GM21447 (cell line): ENCODE data around the gene LY6G6F.

Source experiments
- ATAC-seq: cut with Tn5 transposase; IDR thresholded peaks from one replicate; pipeline ENCODE4 v1.9.1; 2021; ENCODE audit not compliant: unreplicated experiment

Gene LY6G6F

DNA sequence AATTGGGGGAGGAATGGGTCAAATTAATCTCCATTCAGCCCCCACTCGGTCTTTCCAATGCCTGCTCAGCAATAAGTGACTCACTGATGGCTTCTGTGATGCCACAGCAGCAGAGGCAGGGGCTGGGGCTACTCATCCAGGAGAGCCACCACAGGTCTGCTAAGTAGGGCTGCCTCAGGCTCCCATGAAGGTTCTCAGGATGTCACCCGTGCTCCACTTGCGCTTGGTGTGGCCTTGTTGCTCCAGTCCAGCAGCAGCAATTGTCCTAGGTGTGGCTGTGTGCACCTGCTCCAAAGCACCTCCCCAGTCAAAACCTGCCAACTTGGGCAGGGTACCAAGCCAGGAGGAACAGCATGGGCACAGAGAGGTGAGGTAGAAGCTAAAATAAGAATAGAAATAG lies 15.5 kb downstream of the LY6G6F start:
- no peak for ATAC-seq

DNA sequence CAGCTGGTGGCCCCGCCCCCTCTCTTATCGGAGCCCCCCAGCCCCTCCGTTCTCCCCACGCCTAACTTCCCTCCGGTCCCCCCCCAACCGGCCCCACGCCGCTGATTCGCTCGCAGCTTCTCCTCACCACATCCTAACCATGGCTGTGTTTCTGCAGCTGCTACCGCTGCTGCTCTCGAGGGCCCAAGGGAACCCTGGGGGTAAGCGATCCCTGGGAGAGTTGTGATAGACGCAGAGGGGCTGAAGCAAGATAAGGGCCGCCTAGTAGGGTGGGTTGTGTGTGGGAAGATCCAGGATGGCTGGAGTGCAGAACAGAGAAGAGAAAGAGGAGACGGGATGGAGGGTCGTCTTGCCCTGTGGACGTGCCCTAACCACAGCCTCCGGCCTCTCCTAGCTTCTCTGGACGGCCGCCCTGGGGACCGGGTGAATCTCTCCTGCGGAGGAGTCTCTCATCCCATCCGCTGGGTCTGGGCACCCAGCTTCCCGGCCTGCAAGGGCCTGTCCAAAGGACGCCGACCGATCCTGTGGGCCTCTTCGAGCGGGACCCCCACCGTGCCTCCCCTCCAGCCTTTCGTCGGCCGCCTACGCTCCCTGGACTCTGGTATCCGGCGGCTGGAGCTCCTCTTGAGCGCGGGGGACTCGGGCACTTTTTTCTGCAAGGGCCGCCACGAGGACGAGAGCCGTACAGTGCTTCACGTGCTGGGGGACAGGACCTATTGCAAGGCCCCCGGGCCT lies 16.7 kb downstream of the LY6G6F start, which contains the start of gene MPIG6B:
Gene MPIG6B (plus strand): TSS at position 129 of the 735 bp plus-strand sequence. CDS start 11 bp downstream, at position 140.
- no peak for ATAC-seq

DNA sequence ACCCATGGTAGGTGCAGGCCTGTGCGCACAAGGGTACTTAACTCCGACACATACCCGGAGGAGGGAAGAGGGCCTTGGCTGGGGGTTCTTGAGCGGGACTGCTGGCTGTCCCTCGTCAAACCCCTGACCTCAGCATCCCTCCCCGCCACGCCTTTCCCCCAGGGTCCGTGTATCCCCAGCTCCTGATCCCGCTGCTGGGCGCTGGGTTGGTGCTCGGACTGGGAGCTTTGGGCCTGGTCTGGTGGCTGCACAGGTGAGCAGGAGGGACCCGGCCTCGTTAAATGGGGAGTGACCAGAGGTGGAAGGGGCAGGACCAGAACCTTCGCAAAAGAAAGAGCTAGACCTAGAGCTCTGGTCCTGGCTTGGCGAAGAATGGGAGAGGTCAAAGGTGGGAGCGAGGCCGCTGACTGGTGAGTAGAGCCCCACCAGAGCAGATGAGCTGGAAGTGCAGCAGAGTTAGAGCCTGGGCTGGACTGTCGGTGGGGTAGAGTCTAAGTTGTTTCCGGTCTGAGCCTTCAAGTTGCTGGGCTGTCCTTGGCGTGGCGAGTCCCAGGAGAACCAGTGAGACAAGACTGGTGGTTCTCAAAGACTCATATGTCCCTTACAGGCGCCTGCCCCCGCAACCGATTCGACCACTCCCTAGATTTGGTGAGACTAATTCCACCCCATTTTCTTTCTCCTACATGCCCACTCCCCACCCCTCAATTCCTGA lies 17.5 kb downstream of the LY6G6F start:
- no peak for ATAC-seq

DNA sequence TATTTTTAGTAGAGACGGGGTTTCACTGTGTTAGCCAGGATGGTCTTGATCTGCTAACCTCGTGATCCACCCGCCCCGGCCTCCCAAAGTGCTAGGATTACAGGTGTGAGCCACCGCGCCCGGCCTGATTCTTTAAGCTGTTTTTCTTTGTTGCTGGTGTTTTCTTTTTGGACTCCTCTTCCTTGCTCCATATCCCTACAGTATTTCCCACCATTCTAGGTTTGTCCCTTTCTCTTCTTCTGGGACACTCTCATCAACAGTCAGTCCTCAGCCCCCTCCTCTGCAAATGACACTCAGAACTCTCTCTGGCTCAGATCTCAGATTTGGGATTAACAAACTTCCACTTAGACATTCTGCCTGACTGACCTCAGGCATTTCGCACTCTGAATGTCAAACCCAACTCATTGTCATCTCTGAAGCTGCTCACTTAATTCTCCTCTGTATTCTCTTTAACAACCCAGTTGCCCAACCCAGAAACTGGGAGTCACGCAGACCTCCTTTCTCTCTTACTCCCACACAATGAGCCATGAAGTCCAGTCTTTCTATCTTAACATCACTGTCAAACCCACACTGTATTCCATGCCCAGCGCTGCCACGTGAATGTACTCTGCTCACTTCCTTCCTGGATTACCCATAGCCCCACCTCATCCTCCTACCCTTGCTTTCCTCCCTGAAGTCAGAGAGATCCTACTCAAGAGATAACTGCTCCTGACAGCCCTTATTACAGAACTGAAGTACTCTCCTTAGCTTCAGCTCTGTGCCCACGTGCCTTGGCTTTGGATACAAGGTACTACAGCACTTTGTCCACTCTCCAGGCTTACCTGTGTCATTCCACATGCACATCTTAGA lies 19.1 kb downstream of the LY6G6F start:
- no peak for ATAC-seq

DNA sequence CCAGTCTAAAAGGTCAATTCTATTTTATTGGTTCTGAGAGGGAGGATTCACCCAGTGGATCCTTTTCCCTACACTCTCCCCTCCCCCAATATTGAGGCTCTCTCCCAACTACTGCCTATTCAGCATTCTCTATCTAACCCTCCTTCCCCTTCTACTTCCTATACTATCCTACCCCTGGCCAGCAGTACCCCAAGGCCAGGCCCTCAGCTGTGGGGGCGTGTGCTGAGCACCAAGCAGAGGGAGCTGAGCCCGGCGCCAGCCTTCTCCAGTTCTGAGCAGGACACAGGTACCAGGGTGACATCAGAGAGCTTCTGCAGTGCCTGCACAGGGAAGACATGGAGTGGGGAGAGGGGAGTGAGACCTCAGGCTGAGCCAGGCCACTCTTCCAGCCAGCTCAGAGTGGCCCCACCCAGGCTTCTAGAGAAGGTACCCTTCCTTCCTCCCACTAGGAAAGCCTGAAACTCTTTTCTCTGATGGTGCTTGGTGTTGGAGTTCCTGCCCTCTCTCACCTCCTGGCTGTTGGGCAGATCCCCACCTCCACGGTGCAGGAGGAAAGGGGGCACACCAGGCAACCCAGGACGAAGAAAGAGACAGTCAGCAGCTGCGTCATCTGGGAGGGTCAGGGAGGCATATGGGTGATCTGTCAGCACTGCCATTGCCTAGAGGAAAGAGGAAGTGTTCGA lies 20.5 kb downstream of the LY6G6F start:
- peak; percentile 48 for ATAC-seq

DNA sequence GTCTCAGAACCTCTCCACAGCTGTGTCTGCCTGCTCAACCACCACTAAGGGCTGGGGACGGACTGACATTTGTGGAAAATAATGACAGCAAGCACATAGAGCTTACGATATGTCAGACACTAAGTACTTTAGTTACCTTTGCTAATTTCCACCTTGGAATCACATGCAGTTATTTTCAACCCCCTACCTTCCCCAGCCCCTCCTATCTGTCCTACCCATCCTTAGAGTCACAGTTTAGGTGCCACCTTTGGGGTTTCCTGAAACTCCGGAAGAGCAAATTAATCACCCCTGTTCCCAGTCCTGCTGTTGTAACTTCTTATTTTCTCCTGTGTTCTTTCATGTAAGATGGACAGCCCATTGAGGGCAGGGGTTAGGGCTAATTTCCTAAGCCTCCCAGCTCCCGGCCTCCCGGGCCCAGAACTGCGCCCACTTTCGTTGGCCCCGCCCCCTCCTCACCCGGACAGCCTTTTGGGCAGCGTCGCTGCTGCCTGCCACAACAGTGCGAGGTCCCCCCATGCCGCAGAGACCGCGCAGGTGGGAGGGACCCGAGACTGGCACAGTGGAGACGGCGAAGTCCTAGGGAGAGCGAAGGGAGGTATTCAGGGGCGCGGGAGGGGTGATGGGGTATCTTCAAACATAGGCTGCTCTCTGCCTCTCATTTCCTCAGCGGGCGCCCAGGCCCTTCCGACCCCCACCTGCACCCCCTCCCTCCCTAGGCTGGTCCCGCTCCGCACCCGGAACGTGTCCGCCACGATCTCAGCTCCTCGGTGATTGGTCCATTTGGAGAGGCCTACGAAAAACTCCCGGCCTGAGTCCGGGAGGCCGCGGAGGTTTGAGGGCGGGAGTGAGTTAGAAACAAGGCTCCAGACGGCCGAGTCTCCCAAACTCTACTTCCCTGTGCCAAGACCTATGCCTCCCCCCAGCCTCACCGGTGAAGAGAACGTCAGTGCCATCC lies 21.3 kb downstream of the LY6G6F start:
- ATAC-seq = no peak

DNA sequence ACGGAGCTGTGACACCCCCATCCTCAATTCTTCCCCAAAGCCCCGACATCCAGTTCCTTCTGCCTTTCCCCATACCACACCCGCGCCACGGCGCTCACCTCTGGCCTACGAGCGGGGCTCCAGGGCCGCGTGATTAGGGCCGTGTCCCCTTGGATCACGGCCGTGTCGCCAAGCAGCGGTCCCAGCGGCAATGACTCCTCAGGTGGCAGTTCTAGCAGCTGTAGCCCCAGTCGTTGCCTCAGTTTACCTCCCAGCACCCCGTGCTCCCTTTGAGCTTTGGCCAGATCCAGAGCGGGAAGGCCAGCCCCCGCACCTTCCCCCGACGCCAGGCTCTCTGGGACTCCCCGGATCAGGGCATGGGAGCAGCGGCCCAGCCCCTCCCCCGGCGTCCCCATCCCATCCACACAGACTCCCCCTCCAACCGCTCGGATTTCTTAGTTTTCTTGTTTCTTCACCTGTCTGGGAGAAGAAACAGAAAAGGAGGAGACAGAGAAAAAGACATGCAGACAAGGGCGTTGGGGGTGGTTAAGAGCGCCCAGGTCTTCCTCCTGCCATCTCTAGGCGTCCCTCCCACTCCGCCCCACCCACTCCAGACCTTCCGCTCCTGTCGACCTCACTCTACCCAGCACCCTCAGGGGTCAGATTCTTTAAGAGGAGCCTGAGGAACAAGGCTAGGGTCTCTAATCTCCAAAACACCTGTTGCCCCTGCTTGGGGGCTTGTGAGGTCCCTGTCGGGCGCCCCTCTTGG lies 22.3 kb downstream of the LY6G6F start, which contains the start of gene DDAH2:
Gene DDAH2 (minus strand): TSS at position 533 of the 748 bp plus-strand sequence. CDS start 138 bp downstream, at position 395.
- no peak for ATAC-seq

DNA sequence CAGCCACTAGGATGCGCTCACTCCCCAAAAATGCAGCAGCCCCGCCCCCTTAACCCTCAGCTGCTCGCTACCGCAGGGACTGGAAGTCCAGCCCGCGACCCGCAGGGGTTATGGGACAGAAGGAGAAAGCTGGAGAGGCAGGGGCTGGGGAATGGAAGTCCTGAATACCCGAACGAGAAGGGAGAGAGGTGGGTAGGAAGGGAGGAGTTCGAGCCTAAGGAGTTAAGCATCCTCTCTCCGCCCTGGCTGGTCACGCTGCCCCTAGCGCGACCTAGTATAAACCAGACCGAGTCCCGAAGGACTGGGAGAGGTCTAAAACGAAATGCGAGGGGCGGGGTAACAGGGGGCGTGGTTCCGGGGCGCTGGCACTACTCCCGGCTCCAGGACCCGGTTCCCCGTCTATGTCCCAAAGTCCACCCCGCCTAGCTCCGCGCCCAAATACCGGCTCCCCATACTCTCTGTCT lies 22.9 kb downstream of the LY6G6F start:
- peak; percentile 47 for ATAC-seq

DNA sequence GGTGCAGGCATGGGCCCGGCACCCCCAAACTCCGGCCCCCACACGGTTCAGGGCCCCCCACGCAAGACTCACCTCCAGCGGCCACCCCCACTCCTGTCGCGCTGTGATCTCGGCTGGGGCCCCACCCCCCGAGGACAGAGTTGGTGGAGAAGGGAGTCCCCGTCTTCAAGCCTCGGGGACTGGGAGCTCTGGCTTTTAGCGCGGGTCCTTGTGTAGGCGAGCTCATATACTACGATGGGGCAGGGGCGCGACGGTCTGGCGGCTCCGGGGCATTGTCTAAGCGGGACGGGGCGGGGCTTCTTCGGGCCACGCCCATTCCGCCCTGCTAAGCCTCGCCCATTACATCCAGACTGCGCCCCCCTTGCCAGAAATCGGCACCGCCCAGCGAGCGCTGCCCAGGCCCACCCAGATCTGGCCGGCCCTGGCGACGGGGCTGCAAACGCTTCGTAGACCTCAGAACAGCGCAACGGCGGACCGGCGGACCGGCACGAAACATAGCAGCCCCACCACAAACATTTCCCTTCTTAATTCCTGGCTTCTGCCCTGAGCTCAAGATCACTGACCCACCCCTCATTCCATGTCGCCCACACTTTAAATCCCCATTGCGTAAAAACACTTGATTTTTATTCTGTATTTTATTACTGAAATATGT lies 23.4 kb downstream of the LY6G6F start:
- peak; percentile 36 for ATAC-seq

DNA sequence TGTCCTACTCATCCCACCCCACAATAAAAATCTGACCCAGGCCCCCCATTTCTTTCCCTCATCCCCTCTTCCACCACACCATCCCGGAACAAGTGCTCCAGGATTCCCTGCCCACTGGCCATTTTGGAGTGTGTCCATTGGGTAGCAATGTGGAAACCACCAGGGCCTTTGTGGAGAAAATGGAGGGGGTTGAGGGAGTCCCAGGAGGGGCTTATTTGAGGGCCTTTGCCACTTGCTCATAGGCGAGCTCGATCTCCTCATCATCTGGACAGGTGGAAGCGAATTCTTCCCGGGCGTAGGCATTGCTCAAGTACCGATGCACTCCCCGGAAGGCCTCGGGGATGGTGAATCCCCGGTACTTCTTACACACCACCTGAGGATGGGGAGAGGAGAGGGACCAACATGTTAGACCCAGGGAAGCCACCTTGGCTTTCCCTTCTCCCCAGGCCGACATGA lies 24.0 kb downstream of the LY6G6F start:
- no peak for ATAC-seq

DNA sequence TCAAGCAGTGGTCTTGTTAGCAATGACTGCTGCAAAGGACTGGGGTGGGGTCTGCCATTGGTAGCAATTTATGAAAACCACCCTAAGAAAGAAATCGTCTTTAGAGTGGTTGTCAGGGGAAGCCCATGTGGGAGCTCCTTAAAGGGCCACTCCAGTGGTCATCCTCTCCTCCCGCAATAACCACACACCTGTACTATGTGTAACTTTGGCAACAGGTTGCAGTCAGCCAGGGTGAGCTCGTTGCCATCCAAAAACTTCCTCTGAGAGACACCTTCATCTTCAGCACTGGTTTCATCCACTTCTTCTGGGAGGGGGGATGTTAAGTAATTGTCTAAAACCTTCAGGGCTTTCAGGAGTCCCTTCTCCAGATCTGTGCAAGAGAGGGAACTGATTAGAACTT lies 25.4 kb downstream of the LY6G6F start:
- no peak for ATAC-seq

DNA sequence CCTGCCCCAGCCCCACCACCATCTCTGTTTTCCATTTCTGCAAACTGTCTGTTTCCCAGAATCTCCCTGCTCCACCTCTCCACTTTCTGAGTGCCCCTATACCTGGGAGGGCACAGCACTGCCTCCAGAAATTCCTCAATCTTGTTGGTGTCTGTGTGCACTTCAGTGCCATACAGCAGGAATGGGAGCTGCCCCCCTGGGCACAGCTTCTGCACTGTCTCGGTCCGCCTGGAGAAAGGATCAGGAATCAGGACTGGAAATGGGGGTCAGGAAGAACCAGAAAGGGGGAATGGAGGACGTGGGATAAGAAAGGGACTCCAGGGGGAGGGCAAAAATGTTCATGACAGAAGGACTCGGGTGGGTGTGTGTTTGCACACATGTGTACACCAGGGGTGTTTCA lies 27.1 kb downstream of the LY6G6F start:
- no peak for ATAC-seq

DNA sequence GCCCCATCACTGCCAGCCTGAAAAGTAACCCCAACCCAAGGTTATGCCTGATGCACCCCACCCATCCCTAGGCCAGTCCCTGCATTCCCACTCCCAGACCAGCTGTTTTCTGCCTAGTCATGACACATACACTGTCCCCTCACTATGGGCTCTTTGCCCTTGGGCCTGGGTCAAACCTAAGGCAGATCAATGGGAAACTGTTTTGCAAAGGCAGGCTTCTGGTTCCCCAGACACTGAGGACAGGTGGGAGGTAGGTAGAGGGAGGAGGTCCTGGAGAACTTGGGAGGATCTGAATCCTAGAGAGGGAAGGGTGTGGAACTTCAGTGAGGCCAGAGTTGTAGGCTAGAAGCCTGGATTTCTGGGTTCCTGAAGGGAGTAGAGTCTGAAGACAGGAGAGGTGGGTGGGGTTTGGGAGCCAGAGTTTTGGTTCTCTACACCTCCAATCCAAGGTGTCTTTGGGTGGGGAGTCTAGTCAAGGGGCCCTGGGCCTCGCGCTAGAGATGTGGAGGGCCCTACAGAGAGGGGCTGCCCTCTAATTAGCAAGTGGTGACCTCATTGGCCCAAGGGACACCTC lies 27.7 kb downstream of the LY6G6F start:
- no peak for ATAC-seq

DNA sequence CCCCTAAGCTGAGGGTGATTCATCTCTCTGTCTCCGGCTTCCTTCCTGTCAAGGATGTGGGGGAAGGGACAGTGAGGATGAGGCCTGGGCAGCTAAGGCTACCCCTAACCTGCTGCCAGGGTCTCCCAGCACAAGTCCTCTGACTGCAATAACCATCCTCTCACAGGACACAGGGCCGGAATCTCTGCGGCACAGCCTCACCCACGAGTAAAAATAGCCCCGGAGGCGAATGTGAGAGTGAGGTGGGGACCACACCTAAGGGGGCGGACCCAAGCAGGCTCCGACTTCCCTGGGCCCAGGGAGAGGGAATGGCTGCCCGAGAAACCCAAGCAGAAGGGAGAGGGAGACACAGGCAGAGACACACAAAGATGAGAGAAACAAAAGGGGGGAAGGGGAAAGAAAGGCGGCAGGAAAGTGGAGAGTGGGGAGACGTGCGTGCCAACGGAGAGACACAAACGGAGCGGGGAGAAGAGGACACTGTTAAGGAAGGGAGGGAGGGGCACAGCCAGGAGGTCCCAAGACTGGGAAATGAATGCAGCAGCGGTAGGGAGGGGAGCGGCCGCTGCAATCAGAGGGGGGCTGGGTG lies 28.2 kb downstream of the LY6G6F start:
- peak; percentile 21 for ATAC-seq

DNA sequence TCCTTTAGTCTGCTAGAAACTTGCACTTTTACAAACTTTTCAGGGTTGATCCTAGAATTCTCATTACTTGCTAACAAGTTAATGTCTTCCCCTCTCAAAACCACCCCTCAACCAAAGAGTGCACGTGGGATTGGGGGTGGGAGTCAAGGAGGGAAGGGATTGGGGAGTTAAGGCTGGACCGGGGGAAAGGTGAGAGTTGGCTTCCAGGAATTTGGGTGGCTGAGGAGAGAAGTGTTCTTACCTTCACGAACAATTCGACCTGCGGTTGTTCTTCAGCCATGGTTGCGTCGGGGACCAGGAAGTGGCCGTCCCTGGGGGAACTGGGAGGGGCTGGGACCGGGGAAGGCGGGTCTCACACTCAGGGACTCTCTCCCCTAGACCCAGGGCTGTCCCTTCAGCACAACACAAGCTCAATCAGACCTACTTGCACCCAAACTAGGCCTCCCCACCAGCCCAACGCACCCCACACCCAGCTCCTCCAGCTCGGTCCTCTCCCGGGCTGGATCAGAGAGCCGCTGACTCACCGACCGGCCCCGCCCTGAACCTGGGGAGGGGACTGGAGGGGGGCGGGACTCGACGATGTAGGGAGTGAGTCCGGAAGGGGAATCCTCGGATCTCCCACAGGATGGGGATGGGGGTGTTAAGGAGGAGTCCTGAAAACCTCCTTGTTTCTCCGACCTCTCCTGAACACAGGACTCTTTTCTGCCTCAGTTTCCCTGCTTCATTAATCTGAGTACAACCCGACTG lies 29.5 kb downstream of the LY6G6F start, which contains the start of gene CLIC1:
Gene CLIC1 (minus strand): TSS at position 510 of the 747 bp plus-strand sequence. CDS start 230 bp downstream, at position 280.
- ATAC-seq = no peak

DNA sequence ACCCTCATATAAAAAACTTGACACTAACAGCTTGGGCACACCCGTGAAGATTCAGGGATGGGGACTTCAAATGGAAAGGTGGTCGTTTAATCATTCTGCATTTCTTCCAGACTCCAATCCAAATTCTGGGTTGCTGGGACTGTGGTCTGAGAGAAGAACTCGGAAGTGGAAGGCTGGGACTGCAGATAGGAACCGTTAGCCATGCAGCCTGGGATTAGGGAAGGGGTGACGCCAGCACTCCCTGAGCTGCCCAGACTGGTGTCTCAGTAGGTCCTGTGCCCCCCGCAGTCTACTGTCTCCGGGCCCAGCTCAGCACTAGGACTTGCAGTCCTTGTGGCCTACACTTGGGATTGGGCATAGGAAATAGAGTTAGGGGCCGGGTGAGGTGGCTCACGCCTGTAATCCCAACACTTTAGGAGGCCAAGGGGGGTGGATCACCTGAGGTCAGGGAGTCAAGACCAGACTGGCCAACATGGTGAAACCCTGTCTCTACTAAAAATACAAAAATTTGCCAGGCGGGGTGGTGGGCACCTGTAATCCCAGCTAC lies 30.2 kb downstream of the LY6G6F start:
- ATAC-seq = no peak
